GM18519 (cell line): ENCODE measurements around the gene RPL12.
"Not testable (repeated sequence)": the region's sequence is repeated elsewhere in the genome, so short reads cannot be mapped to it uniquely, and the experiment has no call there.

Experiments
- ATAC-seq: cut with Tn5 transposase; IDR thresholded peaks from one replicate; pipeline ENCODE4 v1.9.1; 2021; ENCODE audit warnings: mild to moderate bottlenecking, moderate library complexity; ENCODE audit not compliant: unreplicated experiment, low FRiP score

Gene RPL12

DNA sequence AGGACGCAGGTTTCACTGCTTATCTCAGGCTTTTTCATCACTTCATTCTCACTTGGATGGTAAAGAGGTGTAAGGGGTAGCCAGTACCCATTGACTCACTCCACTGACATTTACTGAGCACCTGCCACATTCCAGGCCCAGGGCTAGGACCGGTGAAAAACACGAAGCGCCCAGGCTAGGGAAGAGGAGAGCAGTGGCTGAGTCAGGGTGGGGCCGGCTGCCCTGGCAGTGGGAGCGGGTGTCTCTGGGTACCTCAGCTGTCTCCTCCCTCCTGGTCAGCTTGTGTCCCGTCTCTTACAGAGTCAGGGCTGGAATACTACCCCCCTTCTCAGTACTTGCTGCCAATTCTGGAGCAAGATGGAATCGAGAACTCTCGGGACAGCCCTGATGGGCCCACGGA lies 22.3 kb upstream of the RPL12 start:
- ATAC-seq, result no peak

DNA sequence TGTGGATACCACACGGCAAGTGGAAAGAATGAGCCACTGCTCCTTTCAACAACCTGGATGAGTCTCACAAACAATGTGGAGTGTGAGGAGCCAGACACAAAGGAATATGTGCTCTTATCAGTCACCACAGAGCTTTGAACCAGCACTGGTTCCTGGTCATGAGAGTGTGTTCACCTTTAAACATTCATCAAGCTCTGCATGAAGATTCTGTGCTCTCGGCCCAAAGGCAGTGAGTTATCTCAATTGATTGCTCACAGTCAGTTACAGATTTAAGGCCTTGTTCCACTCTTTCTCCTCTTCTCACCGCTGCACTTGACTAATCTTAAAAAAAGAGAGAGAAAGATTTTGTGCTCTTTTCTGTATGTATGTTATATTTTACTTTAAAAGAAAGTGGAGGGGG lies 19.5 kb upstream of the RPL12 start:
- ATAC-seq, result no peak

DNA sequence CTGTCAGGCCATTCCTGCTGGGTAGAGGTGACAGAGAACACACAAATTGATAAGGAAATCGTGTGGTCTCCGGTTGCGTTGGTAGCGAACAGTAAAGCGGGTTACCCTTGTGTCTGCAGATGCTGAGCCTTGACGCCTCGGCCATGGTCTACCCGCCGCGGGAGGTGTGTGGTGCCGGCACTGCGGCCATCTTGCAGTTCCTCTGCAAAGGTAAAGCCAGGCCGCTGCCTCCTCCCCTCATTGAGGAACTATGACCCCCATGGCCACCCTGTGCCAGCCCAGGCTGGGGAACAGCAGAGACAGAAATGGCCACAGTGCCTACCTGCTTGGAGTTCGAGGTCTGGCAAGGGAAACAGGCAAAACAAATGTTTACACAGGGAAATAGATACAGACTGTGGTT lies 16.4 kb upstream of the RPL12 start:
- ATAC-seq, result no peak

DNA sequence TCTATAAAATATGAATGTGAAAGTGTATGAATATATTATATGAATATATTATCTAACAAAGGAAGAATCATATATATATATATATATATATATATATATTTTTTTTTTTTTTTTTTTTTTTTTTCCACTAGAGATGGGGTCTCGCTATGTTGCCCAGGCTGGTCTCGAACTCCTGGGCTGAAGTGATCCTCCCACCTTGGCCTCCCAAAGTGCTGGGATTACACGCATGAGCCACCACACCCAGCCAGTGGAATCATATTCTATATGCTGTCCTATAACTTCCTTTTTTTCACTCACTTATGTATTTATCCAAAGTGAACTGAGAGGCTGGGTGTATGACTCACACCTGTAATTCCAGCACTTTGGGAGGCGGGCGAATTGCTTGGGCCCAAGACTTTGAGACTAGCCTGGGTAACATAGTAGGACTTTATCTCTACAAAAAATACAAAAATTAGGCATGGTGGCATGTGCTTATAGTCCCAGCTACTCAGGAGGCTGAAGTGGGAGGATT lies 15.3 kb upstream of the RPL12 start:
- not testable (repeated sequence) for ATAC-seq

DNA sequence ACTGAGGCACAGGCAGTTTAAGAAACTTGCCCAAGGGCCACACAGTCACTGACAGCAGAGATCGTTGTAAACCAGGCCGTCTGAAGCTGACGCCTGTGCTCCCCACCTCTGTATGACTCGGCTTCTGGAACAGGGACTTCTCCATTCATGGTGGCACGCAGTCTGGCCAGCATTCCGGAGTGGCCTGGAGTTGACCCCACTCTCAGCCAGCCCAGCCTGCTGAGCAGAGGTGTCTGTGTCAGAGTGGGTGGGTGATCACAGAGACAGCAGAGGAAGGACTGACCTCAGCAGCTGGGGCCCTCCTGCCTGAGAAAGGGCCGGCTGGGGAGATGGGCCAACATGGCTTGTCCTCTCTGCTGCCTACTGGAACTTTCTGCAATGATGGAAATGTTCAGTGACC lies 12.7 kb upstream of the RPL12 start:
- ATAC-seq, result no peak

DNA sequence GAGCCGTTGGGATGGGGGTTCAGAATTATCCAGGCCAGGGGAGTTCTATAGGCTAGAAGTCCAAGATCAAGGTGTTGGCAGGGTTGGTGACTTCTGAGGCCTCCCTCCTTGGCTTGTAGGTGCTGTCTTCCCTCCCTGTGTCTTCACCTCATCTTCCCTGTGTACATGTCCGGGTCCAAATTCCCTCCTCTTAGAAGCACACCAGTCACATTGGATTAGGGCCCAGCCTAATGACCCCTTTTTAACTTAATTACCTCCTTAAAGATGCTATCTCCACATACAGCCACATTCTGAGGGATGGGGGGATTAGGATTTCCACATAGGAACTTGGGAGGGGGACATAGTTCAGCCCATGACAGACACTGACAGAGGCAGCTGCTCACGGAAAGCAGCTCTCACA lies 12.2 kb upstream of the RPL12 start:
- no peak for ATAC-seq

DNA sequence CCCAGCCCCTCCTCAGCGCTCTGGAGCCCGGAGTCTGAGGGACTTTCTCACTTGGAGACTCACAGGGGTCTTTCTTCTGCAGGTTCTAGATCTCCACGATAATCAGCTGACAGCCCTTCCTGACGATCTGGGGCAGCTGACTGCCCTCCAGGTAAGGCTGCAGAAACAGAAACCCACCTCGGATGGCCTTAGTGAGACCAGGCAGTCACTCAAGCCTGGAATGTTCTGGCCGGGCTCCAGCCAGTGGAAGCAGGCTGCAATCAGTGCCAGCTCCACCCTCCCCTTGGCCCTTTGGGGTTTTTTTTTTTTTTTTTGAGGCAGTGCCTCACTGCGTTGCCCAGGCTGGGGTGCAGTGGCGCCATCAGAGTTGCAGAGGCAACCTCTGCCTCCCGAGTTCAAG lies 7.7 kb upstream of the RPL12 start:
- no peak for ATAC-seq

DNA sequence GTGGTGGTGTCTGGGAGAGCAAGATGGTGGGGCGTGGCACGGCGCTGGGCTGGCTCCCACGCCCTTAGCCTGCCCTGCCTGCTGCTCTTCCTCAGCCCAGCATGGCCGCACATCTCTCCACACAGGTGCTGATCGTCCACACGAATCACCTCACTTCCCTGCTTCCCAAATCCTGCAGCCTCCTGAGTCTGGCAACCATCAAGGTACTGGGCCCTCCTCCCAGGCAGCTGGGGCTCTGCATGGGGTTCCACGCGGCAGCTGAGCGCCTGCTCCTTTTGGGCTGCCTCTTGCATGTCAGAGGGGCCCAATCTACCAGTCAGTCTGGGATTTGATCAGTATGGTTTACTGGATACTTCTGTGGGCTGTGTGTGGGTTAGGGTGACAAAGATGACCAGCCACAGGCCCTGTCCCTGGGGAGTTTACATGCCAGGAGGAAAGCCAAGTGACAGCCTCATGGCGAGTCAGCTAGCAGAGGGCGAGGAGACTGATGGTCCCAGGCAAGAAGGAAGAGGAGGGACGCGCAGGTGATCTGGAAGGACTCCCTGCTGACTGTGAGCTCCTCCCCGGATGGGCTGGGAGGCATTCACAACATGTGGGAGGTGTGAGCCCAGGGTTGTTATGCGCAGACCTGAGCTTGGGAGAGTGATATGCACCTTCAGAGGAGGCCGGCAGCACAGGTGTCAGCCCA lies 6.1 kb upstream of the RPL12 start:
- ATAC-seq, result no peak

DNA sequence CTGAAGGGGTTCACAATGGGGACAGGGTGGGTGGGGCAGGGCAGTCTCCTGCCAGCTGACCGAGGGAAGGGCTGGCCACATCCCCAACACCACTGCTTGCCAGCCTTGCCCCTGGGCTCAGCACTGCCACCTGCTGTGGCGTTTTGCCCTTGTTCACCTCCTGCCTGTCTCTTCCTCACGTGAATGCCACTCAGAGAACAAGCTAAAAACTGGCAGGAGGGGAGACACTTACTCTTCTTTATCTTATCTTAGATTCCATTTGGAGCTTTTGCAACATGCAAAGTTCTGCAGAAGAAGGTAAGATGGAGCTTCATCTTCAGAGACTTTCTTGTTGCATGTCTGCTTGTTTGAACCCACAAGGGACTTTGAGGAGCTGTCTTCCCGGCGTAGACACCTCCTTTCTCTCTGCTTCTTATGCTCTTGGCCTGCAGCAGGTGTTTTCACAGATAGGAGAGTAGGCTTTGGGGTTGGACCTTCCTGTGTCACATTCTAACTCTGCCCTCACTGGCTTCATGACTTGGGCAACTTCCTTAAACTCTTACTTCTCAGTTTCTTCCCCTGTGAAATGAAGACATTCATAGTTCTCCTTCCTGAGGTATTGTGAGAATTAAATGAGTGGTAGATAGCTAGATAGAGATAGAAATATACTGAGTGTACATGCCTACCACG lies 4.3 kb upstream of the RPL12 start:
- ATAC-seq, result no peak

DNA sequence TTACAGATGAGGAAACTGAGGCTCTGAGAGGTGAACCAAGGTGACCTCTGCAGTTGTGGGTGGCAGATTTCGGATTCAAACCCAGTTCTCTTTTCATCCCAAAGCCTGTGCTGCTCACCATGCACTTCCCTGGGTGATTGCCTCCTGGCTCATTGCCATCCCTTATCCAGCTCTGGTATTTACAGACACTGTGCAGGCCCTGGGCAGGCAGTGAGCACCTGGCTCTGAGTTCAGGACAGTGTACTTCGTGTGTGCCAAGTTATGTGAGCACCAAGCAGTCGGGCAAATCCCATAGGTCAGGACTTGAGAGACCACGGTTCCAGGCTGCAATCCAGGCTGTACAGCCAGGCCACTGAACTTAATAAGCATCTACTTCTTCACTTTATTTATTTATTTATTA lies 1.5 kb upstream of the RPL12 start:
- no peak for ATAC-seq

DNA sequence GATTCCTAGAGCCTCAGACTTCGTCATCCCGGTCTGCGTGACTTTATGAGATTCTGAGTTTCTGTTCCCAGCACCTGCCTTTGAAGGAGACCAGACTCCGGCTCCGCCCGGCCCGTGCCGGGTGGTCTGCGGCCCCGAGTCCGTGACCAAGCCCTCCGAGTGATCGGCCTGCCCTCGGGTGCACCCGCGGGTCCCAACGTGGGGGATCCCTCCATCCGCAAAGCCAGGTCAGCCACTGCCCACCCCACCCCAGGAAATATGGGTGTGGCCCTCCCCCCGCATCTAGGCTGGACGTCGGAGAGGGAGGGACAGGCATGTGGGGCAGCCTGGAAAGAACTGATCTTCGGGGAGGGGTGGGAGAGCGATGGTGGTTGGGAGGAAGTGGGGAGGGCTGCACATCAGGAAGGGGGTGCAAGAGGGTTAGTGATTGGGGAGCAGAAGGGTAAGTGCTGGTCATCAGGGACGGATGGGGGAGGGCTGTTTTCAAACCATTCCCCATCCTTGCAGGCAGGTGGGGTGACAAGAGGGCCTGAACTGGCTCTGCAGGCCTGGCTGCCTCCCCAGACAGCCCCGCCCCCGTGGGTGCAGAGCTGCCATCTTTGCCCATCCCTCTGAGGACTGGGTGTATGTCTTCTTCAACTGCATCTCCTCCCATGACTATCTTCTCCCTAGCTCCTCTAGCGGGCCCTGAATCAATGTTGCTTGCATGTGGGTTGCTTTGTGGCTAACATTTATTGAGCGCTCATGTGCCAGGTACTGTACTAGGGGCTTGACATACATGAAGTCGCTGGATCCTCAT lies 851 bp upstream of the RPL12 start:
- no peak for ATAC-seq

DNA sequence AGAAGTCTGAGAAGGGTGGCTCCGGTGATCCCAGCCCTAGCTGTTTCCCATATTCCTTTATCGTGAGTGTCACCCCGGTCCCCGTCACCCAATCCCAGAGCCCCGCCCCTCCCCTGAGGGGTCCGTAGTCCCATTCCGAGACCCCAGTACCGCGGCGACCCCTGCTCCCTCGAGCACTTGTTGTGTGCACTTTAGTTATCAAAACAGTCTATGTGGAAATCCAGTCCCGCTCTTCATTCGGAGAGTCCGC lies 327 bp upstream of the RPL12 start:
- no peak for ATAC-seq

DNA sequence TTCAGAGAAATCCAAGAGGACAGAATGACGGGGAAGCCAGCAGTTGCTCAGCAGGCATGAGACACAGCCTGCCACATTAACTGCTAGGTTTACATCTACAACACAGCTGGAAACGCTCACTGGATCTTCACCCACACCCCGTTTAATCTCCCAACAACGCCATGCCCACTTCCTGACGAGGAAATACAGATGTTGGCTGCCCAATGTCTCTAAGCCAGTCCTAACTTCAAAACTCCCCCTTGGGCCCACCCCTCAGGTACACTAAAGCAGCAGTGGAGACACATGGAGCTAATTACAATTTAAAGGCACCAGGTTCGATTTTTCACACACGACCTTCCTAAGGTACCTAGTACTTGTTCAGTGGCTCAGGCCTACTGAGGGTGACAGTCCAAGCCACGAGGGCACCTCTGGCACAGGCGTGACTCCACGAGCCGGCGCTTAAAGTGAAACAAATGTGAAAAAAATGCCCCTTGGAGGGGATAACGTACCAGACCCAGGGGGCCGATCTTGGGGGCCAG lies 904 bp downstream of the RPL12 start:
- ATAC-seq, result no peak

DNA sequence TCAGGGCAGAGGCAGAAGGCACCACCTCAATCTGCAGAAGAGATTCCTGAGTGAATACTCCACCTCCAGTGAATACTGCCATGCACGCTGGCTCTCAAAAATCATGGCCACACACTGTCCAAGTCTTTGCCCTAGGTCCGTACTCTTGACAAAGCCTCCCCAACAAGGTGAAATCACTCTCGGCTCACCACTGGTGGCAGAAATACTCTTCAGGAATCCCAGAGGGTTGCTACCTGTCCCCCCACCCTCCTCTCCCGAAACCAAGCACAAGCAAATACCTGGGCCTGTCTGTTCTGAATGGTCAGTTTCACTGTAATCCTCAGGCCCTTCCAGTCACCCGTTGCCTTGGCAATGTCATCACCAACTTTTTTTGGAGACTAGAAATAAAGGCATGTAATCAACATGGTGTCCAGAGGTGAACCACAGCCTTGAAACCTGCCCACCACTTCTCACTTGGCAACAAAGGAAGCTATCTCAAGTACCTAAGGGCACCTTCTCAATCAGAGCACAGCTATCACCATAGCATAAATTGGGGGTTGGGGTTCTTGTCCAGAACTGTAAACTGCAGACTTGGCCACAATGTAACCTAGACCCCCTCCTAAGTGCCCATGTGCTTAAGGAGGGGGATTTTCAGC lies 1.8 kb downstream of the RPL12 start:
- no peak for ATAC-seq

DNA sequence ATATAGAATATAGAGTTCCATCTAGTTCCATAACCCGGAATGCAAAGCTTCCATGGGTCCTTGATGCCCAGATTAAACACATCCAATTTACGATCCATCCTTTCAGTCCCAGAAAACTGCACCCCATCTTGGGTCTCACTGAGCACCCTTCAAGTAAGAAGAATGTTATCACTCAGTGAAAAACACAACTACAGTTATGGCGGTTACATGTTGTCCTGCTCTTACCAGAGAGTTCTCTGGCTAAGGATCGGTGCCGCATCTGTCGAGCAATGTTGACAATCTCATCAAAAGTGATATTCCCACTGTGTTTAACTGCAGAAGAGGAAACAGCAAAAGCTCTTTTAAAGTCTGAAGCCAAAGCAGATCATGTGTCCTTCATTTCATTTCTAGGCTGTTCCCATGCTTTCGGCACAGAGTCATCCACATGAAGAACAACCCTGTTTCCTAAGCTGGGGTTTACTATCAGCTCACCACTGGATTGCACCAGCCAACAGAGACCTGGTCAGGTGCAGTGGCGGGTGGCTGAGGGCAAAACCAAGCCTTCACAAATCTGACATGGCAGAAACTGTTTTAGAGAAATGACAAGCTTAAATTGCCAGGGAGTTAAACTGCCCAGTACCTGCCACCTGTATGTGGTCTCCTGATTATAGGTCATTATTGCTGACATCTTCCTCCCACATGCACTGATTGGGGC lies 2.9 kb downstream of the RPL12 start:
- ATAC-seq, result no peak

DNA sequence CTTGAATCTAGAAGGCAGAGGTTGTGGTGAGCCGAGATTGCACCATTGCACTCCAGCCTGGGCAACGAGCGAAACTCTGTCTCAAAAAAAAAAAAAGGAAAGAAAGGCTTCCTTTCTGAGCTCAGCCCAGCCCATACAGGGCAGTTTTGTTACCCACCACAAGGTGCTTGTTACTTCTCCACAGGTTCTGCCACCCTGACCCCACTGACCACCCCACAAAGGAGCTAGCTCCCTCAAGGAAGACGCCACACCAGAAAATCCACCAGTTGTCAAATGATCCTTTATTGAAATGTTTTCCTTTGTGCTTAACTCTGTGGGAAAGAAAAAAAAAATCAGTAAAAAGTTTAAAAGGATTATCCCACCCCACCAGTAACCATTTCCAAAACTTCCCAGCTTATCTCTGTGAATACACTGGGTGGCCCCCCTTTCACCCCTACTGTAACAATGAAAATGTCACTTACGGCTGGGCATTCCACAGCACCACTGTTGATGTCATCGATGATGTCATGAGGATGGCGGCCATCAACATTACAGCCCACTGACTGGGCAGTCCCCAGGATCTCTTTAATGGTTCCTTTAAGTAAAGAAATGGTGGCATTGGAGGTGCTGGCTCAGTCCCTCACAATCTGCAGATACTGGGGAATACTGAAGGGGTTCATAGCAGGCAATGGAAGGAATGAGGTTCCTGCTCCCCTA lies 3.6 kb downstream of the RPL12 start:
- no peak for ATAC-seq

DNA sequence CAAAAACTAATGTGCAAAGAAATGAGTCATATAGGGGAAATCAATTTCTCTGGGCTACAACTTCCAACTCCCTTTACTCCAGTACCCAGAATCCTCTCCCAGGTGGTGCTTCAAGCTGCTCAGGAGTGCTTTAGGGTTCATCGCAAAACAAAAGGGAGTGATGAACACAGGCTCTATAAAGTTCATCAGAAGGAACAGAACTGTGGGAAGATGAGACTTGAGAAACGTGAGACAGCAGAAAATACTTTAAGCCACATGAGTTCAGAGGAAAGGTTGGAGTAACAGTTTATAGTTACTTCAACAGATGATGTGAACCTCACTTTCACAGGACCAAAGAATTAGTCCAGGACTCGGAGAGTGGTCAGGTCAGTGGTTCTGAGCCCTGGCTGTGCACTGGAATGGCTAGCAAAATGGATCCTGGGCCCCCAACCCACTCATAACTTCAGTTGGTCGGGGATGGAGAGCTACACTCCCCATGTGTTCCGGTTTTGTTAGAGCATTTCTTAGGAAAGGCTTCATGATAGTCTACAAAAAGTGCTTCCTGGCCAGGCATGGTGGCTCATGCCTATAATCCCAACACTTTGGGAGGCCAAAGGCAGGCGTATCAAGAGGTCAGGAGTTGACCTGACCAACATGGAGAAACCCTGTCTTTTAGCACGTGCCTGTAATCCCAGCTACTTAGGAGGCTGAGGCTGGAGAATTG lies 4.3 kb downstream of the RPL12 start:
- ATAC-seq, result no peak

DNA sequence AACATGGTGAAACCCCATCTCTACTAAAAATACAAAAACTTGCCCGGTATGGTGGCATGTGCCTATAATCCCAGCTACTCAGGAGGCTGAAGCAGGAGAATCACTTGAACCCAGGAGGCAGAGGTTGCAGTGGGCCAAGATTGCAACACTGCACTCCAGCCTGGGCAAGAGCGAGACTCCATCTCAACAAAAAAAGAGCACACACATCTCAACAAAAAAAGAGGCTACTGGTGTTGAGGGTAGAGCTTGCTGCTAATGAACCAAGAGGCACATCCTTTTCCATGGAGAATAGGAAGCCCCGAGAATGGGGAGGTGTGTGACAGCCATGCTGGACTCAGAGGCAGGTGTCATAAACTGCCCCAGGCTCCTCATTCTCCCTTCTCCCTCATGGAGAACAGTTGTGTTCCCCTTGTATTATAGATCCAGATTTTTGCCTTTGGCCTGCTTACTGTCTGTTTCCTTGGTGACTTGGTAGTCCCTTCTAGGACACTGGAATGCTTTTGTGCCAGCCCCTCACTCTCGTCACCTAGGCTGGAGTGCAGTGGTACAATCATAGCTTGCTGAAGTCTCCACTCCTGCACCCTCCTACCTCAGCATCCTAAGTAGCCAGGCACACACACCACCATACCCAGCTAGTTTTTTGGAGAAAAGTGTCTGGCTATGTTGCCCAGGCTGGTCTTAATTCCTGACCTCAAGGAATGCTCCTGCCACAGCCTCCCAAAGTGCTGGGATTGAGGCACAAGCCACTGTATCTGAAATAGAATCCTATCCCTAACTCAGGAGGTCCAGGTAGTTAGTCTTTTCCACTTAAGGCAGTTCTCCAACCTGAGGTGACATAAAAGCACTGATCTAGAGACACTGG lies 5.1 kb downstream of the RPL12 start:
- ATAC-seq, result no peak
